Adrenal gland (tissue), 5 donors: ENCODE measurements around the gene COL3A1.

Experiments
- POLR2A ChIP-seq, 2 donors: fragments of 450-650 bp; IDR thresholded peaks; one replicate each; pipeline ENCODE4 v1.6.1; 2017; ENCODE audit warnings: antibody characterized with exemption in 2 of 2, mild to moderate bottlenecking in 2 of 2, moderate library complexity in 1 of 2
- TF ChIP-seq, protein P1 (sequence below), 6 experiments: fragments of 450-650 bp in 4 of 6; fragments of 200-600 bp in 2 of 6; sonication (generic) in 1 of 6; IDR thresholded peaks; 1 replicate in 5 of 6; 2 replicates in 1 of 6; pipeline versions ENCODE4 v1.5.1 to v1.8.0; 2016 to 2021; ENCODE audit warnings: antibody characterized with exemption in 6 of 6, mild to moderate bottlenecking in 2 of 6, moderate library complexity in 1 of 6
- donor health status: DM: no; HTN: no; CAD: no.

DNA sequence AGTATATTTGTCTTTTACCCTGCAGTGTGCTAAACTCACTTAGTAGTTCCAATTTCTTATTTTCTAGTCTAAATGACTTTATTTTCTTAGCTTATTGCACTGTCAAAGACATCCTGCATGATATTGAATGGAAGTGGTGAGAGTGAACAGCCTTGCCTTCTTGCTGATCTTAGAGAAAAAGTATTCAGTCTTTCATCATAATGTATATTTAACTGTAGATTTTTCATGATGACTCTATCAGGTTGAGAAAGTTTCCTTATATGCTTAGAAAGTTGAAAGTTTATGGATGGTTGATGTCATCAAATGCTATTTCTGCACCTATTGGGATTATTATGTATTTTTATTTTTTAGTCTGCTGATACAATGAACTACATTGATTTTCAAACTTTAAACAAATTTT lies 21.3 kb upstream of the COL3A1 start:
- TF ChIP-seq, protein P1, sequence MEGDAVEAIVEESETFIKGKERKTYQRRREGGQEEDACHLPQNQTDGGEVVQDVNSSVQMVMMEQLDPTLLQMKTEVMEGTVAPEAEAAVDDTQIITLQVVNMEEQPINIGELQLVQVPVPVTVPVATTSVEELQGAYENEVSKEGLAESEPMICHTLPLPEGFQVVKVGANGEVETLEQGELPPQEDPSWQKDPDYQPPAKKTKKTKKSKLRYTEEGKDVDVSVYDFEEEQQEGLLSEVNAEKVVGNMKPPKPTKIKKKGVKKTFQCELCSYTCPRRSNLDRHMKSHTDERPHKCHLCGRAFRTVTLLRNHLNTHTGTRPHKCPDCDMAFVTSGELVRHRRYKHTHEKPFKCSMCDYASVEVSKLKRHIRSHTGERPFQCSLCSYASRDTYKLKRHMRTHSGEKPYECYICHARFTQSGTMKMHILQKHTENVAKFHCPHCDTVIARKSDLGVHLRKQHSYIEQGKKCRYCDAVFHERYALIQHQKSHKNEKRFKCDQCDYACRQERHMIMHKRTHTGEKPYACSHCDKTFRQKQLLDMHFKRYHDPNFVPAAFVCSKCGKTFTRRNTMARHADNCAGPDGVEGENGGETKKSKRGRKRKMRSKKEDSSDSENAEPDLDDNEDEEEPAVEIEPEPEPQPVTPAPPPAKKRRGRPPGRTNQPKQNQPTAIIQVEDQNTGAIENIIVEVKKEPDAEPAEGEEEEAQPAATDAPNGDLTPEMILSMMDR (IDR thresholded peaks at IDR 0.05), result no peak
- no peak for TF ChIP-seq POLR2A (IDR thresholded peaks at IDR 0.05)
